T-helper 1 cell treated with Interleukin-12 subunit alpha and Interleukin-12 subunit beta and Interleukin-4 antibody, amounts not matched to agents 30 ng/mL and 1 ng/mL, for 36 hours (primary cell): ENCODE data around the gene CBX7. TPM values are rescaled to one million over a fixed set of nuclear protein-coding genes. Genes with fewer than 3 reads are reported as not detected.

Experiments used
- intact Hi-C: fragments of 100-400 bp; cut with micrococcal nuclease; formaldehyde crosslinking; loops from one replicate; pipeline ENCODE4 v1.15.1; 2024
- total RNA-seq: library from RNA; stranded (reverse); gene quantifications from 2 replicates; pipeline ENCODE4 v1.2.3, GENCODE V29; 2022

Gene CBX7
- total RNA-seq, 1 donor from 2014 or later: 11.0 TPM

DNA sequence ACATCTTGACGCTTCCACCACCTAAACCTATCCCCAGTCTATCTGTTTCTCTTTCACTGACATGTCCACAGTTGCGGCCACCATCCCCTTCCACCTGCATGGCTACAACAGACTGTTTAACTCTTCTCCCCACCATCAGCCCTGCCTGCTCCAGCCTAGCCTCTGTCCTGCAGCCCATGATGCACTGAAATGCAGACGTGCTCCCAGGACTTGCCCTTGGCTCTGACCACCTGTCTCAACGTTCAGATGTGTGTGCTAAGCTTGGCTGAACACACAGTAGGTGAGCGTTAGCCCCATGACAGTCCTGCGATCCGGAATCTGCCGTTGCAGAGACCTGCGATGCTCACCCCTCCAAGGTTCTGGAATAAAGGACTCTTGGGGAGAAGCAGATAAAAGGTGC is 22.7 kb downstream of the CBX7 start:
- intact Hi-C loops: no loop called here

DNA sequence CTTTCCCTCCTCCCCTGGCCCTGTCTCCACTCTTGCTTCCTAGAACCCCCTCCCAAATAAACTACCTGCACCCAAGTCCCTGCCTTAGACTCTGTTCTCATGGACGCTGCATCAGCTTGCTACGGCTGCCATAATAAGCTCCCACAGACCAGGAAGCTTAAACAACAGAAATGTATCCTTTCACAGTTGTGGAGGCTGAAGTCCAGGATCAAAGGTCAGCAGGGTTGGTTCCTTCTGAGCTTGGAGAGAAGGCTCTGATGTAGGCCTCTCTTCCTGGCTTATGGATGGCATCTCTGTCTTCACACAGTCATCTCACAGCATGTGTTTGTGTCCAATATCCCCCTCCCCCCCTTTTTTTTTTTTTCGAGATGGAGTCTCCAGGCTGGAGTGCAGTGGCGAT is 23.4 kb downstream of the CBX7 start:
- intact Hi-C loops: no loop called here

- intact Hi-C loops: no loop called here
Measured at GRCh38 chr22:39128508-39128907, 24.0 kb downstream of the CBX7 start.

DNA sequence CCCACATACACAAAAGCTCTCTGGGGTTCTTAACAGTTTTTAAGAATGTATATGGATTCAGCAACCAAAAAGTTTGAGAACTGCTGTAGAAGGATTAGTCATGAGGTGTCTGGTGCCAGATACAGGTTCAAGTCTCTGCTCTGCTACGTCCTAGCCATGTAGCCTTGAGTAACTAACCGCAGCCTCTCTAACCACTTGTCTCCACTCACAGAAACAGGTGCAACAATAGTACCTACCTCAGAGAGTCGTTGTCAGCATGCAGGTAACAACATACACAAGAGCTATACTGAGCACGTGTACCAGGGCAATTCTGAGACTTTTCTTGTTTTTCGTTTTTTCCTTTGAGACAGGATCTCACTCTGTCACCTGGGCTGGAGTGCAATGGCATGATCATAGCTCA is 26.9 kb downstream of the CBX7 start:
- intact Hi-C loops: no loop called here

DNA sequence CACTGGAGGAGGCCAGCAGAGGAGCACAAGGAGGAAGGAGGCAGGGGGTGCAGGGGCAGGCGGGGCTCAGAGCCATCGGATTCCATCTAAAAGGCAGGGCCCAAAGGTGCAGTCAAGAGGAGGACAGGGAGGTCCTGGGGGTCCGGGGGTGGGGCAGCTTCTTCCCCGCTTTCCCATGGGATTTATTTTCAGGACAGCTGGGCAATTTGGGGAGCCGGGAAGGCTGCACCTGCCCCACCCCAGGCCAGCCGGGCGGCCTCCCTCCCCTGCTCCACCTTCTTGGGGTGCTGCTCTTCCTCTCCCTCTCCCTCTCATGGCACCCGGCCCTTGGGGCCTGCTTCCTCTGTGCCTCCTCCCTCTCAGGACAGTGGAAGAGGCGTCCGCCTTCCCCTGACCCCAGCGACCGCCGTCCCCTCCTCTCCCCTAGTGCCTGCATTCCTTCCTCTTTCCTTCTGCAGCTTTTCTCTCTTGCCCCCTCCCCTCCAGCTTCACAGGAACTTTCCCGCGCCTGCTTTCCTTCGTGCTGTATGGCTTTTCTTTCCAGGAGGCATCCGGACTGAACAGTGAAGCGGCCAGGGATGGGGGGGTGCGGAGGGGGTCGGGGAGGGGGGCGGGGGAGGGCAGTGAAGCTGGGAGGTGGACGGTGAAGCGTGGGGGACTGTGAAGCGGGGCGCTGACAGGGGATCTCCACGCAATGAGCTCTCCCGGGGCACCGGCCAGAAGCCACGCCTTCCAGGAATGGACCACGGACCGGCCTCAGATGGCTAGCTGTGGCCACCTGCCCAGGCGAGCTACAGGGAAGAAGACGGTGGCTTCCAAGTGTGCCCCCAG is 28.5 kb downstream of the CBX7 start:
- intact Hi-C loops: no loop called here

DNA sequence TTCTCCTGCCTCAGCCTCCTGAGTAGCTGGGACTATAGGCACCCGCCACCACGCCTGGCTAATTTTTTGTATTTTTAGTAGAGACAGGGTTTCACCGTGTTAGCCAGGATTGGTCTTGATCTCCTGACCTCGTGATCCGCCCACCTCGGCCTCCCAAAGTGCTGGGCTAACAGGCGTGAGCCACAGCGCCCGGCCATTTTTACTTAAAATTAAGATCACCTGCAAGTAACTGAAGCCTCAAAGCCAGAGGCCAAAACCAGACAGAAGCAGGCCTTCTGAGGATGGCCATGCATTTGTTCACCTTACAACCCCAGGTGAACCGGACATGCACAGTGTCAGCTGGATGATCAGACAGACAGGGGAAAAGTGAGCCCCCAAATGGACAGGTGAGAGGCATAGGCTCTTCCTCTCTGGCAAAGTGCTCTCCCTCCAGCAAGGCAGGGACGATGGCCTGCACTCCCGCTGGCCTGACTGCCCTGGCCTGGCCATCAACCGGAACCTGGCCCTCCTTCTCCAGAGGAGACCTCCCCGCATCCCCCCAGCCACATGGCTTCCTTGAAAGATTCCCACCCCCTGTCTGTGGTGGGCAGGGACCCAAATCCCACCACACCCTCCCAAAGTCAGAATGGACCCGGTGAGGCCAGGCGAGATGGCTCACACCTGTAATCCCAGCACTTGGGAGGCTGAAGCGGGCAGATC is 29.6 kb downstream of the CBX7 start:
- intact Hi-C loops: loop anchor here (1.0 kb wide), 3 partner anchors 21 to 116 kb away; partner anchors contain the start of gene APOBEC3C

- intact Hi-C loops: no loop called here
Measured at GRCh38 chr22:39120983-39121382, 31.5 kb downstream of the CBX7 start.

- intact Hi-C loops: loop anchor here (1.0 to 2.0 kb wide), 7 partner anchors 19 to 247 kb away; partner anchors contain the start of gene APOBEC3G
Measured at GRCh38 chr22:39117585-39118191, 34.8 kb downstream of the CBX7 start.

- intact Hi-C loops: loop anchor here (2.0 kb wide), 1 partner anchor 17 kb away; no protein-coding TSS in a partner anchor
Measured at GRCh38 chr22:39115977-39116621, 36.4 kb downstream of the CBX7 start.

DNA sequence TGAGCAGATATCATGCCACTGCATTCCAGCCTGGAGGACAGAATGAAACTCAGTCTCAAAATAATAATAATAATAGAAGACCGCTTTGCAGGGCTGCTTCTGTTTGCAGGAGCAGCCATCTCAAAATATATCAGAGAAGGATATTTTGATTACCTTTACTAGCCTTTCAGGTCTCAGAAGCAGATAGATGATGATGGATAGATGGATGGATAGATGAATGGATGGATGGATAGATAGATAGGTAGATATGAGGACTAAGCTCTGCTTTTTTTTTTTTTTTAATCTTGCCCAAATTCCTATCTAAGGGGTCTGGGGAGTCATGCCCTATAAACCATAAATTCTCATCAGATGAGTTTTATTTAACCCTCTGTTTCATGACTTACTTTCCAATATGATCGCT is 36.9 kb downstream of the CBX7 start:
- intact Hi-C loops: no loop called here

DNA sequence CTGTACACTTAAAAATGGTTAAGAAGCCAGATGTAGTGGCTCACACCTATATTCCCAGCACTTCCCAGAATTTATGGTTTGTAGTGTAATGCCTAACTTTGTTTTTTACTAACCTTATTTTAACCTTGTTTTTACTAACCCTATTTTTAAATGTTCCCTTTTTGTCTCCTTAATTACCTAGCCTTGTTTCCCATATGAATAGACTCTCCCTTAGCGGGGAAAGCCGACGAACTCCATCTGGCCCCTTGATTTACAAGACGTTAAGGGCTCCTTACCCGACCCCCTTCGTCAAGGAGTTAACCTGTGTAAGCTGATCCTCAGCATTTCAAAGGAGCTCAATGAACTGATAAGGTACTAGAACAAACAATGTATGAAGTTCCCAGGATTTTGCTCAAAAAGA is 38.4 kb downstream of the CBX7 start:
- intact Hi-C loops: no loop called here

GRCh38 chr22:39110631-39111561 is 41.6 kb downstream of the CBX7 start:
- intact Hi-C loops: no loop called here

- intact Hi-C loops: no loop called here
Measured at GRCh38 chr22:39109361-39109760, 43.1 kb downstream of the CBX7 start.

DNA sequence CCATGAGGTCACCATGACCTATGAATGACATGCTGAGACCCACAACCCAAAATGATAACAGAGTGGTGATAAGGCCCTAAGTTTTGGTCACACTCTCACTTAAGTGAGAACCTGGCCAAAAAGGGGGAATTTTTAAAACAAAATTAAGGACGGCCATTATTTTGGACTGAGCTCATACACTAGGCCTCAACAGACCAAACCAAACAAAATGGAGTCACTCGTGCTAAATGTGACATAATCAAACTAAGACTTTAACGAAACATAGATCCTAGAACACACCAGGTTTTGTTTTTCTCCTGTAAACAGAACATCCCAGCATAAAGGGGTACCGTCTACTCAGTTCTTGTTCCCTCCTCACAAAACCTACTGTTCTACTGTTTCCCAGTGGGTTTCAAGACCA is 44.0 kb downstream of the CBX7 start:
- intact Hi-C loops: no loop called here

DNA sequence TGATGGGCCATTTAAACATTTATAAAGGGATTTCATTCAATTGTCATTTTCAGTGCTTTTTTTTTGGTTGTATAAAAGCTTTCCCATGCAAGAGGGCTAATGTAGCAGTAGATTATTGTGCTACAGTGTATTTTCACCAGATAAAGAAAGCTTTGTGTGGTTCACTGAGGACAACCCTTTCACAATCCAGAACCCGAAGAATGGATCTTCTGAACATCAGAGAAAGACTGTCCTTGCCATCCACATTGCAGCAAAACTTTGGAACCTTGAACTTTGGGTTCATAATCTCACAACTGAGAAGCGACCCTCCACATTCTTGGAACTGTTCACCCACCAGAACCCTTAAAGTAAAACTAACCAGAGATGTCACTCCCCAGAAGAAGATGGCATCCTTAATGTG is 46.2 kb downstream of the CBX7 start:
- intact Hi-C loops: no loop called here

GRCh38 chr22:39103431-39103830 is 49.0 kb downstream of the CBX7 start:
- intact Hi-C loops: no loop called here

DNA sequence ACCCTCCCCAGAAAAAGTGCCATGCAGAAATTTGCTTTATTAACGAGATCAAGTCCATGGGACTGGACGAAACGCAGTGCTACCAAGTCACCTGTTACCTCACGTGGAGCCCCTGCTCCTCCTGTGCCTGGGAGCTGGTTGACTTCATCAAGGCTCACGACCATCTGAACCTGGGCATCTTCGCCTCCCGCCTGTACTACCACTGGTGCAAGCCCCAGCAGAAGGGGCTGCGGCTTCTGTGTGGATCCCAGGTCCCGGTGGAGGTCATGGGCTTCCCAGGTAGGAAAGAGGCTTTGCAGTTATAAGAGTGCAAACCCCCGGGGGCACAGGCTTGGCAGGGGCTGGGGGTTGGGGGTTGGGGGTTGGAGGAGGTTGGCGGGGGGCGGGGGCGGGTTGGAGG is 51.3 kb downstream of the CBX7 start:
- intact Hi-C loops: no loop called here

DNA sequence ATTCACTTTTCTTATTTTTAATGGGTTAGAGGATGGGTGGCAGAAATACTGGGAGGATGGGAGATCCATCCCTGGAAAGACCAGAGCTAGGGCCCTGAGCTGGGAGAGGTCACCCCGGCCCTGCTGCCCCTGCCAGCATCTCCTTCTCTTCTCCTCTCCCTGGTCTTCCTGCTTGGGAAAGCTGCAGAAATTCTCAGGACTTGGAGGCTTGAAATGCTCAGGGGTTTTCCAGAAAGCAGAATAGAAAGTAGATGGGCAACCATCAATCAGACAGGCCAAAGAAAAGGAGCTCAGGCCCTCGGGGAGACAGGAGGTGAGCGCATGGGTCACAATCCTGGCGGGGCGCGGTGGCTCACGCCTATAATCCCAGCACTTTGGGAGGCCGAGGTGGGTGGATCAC is 53.9 kb downstream of the CBX7 start:
- intact Hi-C loops: loop anchor here (2.0 to 10.0 kb wide), 3 partner anchors 18 to 806 kb away; partner anchors contain the start of genes APOBEC3G and GRAP2

DNA sequence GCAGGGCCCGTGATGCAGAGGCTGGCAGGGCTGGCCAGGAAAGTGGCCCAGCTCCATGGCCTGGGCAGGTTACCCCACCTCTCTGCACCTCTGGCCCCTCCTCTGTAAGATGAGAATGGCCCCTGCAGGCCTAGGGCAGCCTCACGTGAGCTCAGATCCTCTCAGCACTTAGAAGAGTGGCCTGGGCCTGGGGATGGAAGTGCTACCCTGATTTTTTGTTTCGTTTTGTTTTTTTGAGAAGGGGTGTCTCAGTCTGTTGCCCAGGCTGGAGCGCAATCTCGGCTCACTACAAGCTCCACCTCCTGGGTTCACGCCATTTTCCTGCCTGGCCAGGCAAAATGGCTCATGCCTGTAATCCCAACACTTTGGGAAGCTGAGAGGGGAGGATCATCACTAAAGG is 54.5 kb downstream of the CBX7 start:
- intact Hi-C loops: loop anchor here (2.0 to 10.0 kb wide), 3 partner anchors 19 to 807 kb away; partner anchors contain the start of genes APOBEC3G and GRAP2
